T follicular helper cell (primary cell): ENCODE data around the gene MGST2.
"Not testable (repeated sequence)": the region's sequence is repeated elsewhere in the genome, so short reads cannot be mapped to it uniquely, and the experiment has no call there.

Experiments
- DNase-seq: peaks from one replicate; pipeline ENCODE4 v3.0.0-alpha.2; 2020; ENCODE audit warnings: low read depth

The MGST2 gene

GRCh38 chr4:139669890-139670289 lies 4.3 kb downstream of the MGST2 start:
- DNase-seq = no peak

DNA sequence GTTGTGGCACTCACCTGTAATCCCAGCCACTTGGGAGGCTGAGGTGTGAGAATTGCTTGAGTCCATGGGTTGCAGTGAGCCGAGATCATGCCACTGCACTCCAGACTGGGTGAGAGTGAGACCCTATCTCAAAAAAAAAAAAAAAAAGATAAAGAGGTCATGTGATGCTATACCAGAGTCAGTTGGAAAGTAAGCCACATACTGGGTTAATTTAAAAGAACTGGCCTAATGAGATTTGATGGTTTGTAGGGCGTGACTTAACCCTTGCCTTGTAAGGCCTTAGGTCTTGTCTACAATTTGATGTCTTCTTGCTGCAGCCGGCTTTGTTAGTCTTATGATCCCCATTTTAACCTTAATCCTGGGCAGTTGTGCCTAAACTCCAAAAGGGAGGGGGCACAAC lies 5.2 kb downstream of the MGST2 start:
- DNase-seq = no peak

- DNase-seq = no peak
Observed at GRCh38 chr4:139672215-139672614, 6.6 kb downstream of the MGST2 start.

- no peak for DNase-seq
Observed at GRCh38 chr4:139672732-139673131, 7.1 kb downstream of the MGST2 start.

DNA sequence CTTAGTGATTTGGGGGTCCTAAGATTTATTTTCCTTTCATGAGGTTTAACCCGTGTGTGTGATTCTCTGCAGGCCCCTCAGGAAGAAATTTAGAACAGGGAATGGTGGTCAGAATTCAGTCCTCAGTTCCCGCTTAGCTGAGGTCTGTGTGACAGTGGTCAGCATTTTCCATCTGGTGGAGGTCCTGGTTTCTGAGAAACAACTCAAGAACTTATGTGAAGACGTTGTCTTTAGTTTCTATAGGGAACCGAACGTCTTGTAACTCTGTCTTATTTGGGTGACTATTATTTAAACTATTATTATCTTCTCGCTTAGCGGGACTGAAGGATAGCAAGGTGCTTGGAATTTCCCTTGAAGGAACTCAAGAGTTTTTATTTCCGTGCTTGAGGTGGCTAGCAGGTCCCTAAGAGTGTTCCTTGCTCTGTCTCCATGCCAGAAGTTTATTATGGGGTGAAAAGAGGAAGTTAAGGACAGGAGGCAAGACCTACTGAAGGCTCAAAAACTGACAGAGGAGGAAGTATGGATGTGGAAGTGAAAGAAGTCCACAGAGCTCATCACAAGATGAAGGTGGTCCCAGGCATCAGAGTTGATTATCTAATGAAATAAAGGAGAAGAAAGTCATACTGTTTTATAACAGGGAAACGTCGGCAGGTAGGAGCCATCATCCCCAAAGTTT lies 9.4 kb downstream of the MGST2 start:
- no peak for DNase-seq

DNA sequence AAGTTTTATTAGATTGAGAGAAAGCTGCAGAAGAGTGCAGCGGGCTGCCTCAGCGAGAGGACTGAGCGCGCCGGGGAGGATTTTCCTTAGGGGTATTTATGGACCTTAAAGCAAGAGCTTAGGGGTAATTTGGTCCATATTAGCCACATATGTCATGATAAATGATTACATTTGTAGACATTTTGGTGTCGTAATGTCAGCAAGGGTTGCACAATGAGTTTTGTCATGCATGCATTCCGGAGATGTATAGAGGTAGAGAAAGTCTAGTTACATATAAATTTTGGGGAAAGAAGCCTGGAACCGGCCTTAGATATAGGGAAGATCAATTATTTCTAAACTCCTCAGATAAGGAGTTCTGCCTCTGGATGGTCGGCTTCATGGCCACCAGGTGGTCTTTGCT lies 10.0 kb downstream of the MGST2 start:
- DNase-seq = no peak

DNA sequence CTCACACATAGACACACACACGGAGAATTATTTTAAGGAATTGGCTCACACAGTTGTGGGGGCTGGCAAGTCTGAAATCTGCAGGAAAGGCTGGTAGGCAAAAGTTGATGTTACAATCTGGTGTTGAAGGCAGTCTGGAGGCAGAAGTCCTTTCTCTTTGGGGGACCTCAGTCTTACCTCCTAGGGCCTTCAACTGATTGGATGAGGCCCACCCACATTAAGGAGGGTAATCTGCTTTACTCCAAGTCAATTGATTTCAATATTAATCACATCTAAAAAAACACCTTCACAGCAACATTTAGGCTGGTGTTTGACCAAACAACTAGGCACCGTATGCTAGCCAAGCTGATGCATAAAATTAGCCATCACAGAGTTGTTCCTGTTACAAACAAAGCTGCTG lies 10.7 kb downstream of the MGST2 start:
- no peak for DNase-seq

DNA sequence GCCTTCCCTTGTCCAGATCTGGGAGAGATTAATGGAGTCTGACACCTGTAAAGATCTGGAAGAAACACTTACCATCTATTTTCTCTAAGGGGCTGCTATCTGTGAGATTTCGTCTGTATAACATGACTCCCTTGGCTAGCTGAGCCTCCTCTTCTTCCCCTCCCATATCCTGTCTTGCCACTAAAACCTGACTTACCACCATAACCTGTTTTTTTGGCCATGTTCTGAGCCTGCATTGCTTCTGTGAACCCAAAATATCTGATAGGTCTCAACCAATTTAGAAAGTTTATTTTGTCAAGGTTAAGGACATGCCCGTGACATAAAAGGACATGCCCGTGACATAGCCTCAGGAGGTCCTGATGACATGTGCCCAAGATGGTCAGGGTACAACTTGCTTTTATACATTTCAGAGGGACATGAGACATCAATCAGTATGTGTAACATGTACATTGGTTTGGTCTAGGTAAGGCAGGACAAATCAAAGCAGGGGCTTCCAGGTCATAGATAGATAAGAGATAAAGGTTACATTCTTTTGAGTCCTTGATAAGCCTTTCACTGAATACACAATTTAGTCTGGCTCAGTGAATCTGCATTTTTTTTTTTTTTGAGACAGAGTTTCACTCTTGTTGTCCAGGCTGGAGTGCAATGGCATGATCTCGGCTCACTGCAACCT lies 11.4 kb downstream of the MGST2 start:
- no peak for DNase-seq

GRCh38 chr4:139682309-139682708 lies 16.7 kb downstream of the MGST2 start:
- DNase-seq = no peak

DNA sequence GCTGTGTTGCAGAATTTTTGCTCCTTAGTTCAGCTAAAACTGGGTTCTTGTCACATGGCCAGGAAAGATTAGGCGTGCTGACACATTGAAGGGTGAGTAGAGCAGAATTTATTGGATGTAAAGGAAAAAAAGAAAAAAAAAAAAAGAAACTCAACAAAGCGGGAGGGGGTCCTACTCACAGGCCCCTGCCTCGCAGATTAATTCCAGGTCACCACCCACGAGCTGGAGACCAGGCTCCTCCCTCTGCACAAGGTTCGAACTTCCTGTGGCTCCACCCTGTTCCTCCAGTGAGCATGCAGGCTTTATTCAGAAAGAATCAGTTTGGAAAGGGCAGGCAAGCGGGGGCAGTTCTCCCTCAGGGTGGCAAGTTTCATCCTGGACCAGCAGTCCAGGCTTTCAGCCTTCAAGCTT lies 17.1 kb downstream of the MGST2 start:
- no peak for DNase-seq

DNA sequence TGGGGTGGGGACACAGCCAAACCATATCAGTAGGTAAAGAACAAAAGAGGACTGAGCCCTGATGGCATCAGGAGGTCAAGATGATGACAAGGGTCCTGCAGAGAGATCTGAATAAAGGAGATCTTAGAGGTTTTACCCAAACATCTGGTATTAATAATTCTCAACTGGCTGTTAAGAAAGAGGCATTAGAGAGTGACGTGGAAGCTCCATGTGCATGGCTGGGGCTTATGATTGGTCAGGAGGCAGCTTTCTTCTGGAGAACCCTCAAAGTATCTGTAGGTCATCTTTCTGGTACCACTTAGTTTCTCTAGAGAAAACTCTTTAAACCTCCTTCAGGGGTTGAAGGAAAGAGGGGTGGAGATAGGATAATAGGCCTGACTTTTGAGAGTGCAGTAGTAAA lies 18.7 kb downstream of the MGST2 start:
- no peak for DNase-seq

- no peak for DNase-seq
Observed at GRCh38 chr4:139685180-139685579, 19.6 kb downstream of the MGST2 start.

- no peak for DNase-seq
Observed at GRCh38 chr4:139686130-139686529, 20.5 kb downstream of the MGST2 start.

- DNase-seq = no peak
Observed at GRCh38 chr4:139686988-139687387, 21.4 kb downstream of the MGST2 start.

- DNase-seq = no peak
Observed at GRCh38 chr4:139689093-139689722, 23.6 kb downstream of the MGST2 start.

GRCh38 chr4:139690419-139690818 lies 24.8 kb downstream of the MGST2 start:
- no peak for DNase-seq

DNA sequence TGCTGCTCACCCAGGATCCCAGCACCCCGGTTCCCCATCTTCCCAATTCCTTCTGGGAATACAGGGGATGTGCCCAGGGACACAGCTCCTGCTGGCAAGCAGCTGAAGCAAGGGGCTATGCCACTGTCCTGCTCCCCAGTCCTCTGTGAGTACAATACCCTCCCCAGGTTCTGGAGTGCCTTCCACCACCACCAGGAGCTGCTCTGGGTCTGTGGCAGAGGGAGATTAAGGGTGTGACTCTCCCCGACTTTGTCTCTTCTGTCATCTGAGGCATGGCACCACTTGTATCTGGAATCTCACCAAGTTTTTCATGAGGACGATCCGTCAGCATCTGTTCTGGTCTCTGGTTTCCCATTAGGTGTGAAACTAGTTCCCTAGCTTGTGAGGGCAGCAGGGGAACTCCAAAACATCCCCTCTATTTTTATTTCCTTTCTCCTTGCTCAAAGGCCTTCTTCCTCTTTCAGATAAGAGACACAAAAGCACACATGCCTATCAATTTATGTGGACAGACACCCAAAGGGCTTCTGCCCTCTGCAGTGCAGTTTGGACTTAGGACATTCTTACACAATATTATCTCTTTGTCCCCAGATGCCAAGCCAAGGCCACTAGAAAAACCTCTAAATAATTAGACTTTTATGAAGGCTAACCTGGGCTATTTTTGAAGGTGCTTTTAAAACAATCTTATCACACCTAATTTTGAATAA lies 26.8 kb downstream of the MGST2 start:
- no peak for DNase-seq

DNA sequence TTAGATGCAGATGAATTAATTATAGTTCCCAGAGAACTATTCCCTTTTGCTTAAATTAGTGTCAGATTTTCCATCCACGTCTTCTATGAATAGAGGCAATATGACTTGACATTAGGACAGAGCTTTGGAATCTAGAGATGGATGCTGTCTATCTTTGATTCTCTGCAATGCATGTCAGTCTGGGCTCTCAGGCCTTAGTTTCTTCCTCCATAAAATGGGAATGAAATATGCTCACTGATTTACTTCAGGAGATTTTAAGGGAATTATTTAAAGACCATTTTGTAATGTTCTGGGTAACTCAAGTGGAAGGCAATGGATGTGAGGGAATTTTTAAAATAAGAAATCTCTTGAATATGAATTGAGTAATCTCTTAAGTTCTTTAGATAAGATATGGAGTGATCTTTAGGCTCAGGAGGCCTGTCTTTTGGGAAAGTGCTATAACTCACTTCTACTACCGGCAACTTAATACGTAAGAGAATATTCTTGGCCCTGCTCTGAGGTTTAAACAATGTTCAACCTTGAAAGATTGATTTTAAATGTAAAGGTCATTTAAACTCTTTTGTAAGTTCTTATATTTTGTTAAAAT lies 29.0 kb downstream of the MGST2 start:
- no peak for DNase-seq

DNA sequence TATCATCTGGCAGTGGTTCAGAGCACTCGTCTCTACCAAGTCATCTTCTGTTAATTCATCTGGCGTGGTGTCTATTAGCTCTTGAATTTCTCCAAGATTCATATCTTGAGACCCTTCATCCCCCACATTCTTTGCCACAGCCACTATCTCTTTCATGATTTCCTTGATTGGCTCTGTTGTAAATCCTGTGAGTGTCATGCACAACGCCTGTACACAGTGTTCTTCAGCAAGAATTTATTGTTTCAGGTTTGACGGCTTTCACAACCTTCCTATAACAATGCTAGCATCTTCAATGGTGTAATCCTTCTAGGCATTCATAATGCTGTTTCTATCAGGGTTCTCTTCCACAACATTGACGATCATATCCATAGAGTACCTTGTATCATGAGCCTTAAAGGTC lies 30.9 kb downstream of the MGST2 start:
- no peak for DNase-seq

GRCh38 chr4:139698167-139698925 lies 32.7 kb downstream of the MGST2 start:
- not testable (repeated sequence) for DNase-seq

DNA sequence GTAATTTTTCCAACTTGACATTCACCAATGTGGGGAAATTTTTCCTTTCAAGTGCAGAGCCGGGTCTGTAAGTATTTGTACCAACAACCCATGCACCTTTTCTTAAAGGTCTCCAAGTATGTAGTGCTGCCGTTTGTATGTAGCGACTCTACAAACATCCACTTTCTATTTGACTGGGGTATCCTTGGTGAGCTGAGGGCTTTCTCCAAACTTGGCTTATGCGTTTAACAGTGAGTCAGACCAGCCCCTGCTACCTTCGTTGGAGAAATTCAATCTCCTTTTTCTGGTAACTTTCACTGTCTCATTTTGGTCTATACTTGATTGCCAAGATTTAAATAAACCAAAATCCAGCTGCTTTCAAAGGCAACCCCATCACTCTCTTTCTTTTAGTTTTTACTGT lies 34.9 kb downstream of the MGST2 start:
- DNase-seq = no peak
